Neural cell (in vitro differentiated cells): Measurements from ENCODE around the gene EPC2. TPM values are rescaled to one million over a fixed set of nuclear protein-coding genes. Genes with fewer than 3 reads are reported as not detected.

Experiments
- H2AFZ ChIP-seq: fragments of 200-600, 300-800 bp; sonication (generic), shearing (Covaris generic); 2 replicates; pipeline ENCODE4 v1.6.0; 2014; ENCODE audit warnings: low read depth, mild to moderate bottlenecking, antibody characterized with exemption, low read length, moderate library complexity
- H3F3A ChIP-seq: fragments of 200-600 bp; shearing (Covaris generic); 2 replicates; pipeline ENCODE4 v1.6.1; 2016; ENCODE audit warnings: mild to moderate bottlenecking, moderate library complexity, mixed read lengths, antibody characterized with exemption, low read length; ENCODE audit not compliant: insufficient read depth, poor library complexity, severe bottlenecking
- H3K27ac ChIP-seq: fragments of 200-600, 300-800 bp; sonication (generic), shearing (Covaris generic); 2 replicates; pipeline ENCODE4 v1.5.1; 2014; ENCODE audit warnings: mild to moderate bottlenecking, low read length, moderate library complexity
- H3K27me3 ChIP-seq: fragments of 300-800, 200-600 bp; sonication (generic), shearing (Covaris generic); 2 replicates; pipeline ENCODE4 v1.6.0; 2014; ENCODE audit warnings: mild to moderate bottlenecking, low read depth, low read length, moderate library complexity; ENCODE audit not compliant: insufficient read depth
- H3K36me3 ChIP-seq: fragments of 300-800, 200-600 bp; sonication (generic), shearing (Covaris generic); 2 replicates; pipeline ENCODE4 v1.5.1; 2014; ENCODE audit warnings: mild to moderate bottlenecking, antibody characterized with exemption, low read length, moderate library complexity; ENCODE audit not compliant: insufficient read depth
- H3K4me2 ChIP-seq: fragments of 300-800, 200-600 bp; sonication (generic), shearing (Covaris generic); 2 replicates; pipeline ENCODE4 v1.6.0; 2014; ENCODE audit warnings: mild to moderate bottlenecking, low read length
- H3K4me3 ChIP-seq: fragments of 300-800, 200-600 bp; sonication (generic), shearing (Covaris generic); 2 replicates; pipeline ENCODE4 v1.5.1; 2014; ENCODE audit warnings: mild to moderate bottlenecking, low read length, moderate library complexity
- H3K79me2 ChIP-seq: fragments of 200-600 bp; shearing (Covaris generic); replicated peaks from 2 replicates; pipeline ENCODE4 v1.6.0; 2014; ENCODE audit warnings: mild to moderate bottlenecking, low read length, moderate library complexity; ENCODE audit not compliant: insufficient read depth
- H3K9ac ChIP-seq: fragments of 300-800, 200-600 bp; sonication (generic), shearing (Covaris generic); 2 replicates; pipeline ENCODE4 v1.6.1; 2016; ENCODE audit warnings: mild to moderate bottlenecking, low read length, mixed read lengths
- H3K9me2 ChIP-seq: fragments of 200-600 bp; shearing (Covaris generic); 2 replicates; pipeline ENCODE4 v1.6.1; 2016; ENCODE audit warnings: mild to moderate bottlenecking, low read length, mixed read lengths; ENCODE audit not compliant: insufficient read depth
- H3K9me3 ChIP-seq: fragments of 200-600, 300-800 bp; sonication (generic), shearing (Covaris generic); 2 replicates; pipeline ENCODE4 v1.6.1; 2016; ENCODE audit warnings: mild to moderate bottlenecking, mixed run types, low read length, moderate library complexity, mixed read lengths
- H4K20me1 ChIP-seq: fragments of 200-600 bp; shearing (Covaris generic); 2 replicates; pipeline ENCODE4 v1.6.1; 2016; ENCODE audit warnings: mild to moderate bottlenecking, mixed run types; ENCODE audit not compliant: insufficient read depth
- CTCF ChIP-seq: fragments of 450-650 bp; IDR thresholded peaks from 2 replicates; pipeline ENCODE4 v1.5.1; 2014; ENCODE audit warnings: antibody characterized with exemption, mild to moderate bottlenecking, moderate library complexity; ENCODE audit not compliant: poor library complexity, severe bottlenecking
- EP300 ChIP-seq: fragments of 450-650 bp; conservative IDR thresholded peaks from 2 replicates; pipeline ENCODE4 v1.6.1; 2014; ENCODE audit warnings: antibody characterized with exemption, mild to moderate bottlenecking, moderate library complexity; ENCODE audit not compliant: poor library complexity, severe bottlenecking
- EZH2 ChIP-seq: fragments of 200-600, 300-800 bp; shearing (Covaris generic), sonication (generic); IDR thresholded peaks from 2 replicates; pipeline ENCODE4 v1.6.1; 2014; ENCODE audit warnings: antibody characterized with exemption, low read length, borderline replicate concordance, mild to moderate bottlenecking; ENCODE audit not compliant: insufficient read depth, poor library complexity, severe bottlenecking
- MXI1 ChIP-seq: fragments of 450-650 bp; conservative IDR thresholded peaks from 2 replicates; pipeline ENCODE4 v1.6.1; 2014; ENCODE audit warnings: antibody characterized with exemption, mild to moderate bottlenecking; ENCODE audit not compliant: poor library complexity, severe bottlenecking
- POLR2AphosphoS5 ChIP-seq: IDR thresholded peaks from 2 replicates; pipeline ENCODE4 v1.6.1; 2012
- RAD21 ChIP-seq: fragments of 450-650 bp; conservative IDR thresholded peaks from 2 replicates; pipeline ENCODE4 v1.6.1; 2014; ENCODE audit warnings: antibody characterized with exemption, mild to moderate bottlenecking, moderate library complexity
- REST ChIP-seq: IDR thresholded peaks from 2 replicates; pipeline ENCODE4 v1.6.1; 2012; ENCODE audit warnings: borderline replicate concordance
- SMC3 ChIP-seq: fragments of 450-650 bp; conservative IDR thresholded peaks from 2 replicates; pipeline ENCODE4 v1.6.1; 2014; ENCODE audit warnings: antibody characterized with exemption, mild to moderate bottlenecking, moderate library complexity; ENCODE audit not compliant: poor library complexity
- TAF1 ChIP-seq: IDR thresholded peaks from 2 replicates; pipeline ENCODE4 v1.6.1; 2012; ENCODE audit warnings: low read depth
- polyA plus RNA-seq: library from polyadenylated mRNA; depleted of rRNA; stranded (reverse); fragments of >200 nt; gene quantifications from 2 replicates; pipeline ENCODE4 v1.2.3, GENCODE V29; 2014

EPC2 gene
- polyA plus RNA-seq, 1 donor from 2014 or later: 43.9 TPM

GRCh38 chr2:148814143-148814859 lies 169.8 kb downstream of the EPC2 start:
- Histone ChIP-seq H3K9me2 (no peaks in the 10 kb centered on the region), H3K79me2 (no peaks in the 10 kb centered on the region), H4K20me1 (no peaks in the 10 kb centered on the region), H3K9ac (no peak overlapping the region), H2AFZ (no peak overlapping the region), H3K4me3 (no peak overlapping the region), H3F3A (peaks cover 9% of the 10 kb centered on the region), H3K27ac (peak overlapping the region; percentile 90), H3K36me3 (no peaks in the 10 kb centered on the region), H3K9me3 (no peaks in the 10 kb centered on the region), H3K27me3 (no peaks in the 10 kb centered on the region), H3K4me2 (no peak overlapping the region)
- TF ChIP-seq TAF1 (no peak), REST (no peak), EZH2 (no peak), SMC3 (no peak), RAD21 (no peak), POLR2AphosphoS5 (no peak), EP300 (no peak), MXI1 (no peak), CTCF (no peak)

GRCh38 chr2:148814860-148815419 lies 170.4 kb downstream of the EPC2 start:
- Histone ChIP-seq H4K20me1 (no peaks in the 10 kb centered on the region), H3K27me3 (no peaks in the 10 kb centered on the region), H3K27ac (peak overlapping the region; percentile 90), H3K9me2 (no peaks in the 10 kb centered on the region), H3F3A (peaks cover 9% of the 10 kb centered on the region), H3K9ac (no peak overlapping the region), H3K79me2 (no peaks in the 10 kb centered on the region), H3K4me3 (no peak overlapping the region), H3K9me3 (no peaks in the 10 kb centered on the region), H3K36me3 (no peaks in the 10 kb centered on the region), H3K4me2 (no peak overlapping the region), H2AFZ (no peak overlapping the region)
- TF ChIP-seq REST (no peak), EP300 (no peak), EZH2 (no peak), MXI1 (no peak), POLR2AphosphoS5 (no peak), SMC3 (no peak), TAF1 (no peak), CTCF (no peak), RAD21 (no peak)
